ENCODE data around the gene PAQR3.

- TF ChIP-seq POLR2A (IDR thresholded peaks at IDR 0.05) (no peak), CTCF (IDR thresholded peaks at IDR 0.05) (peak; percentile 69 to 92 (median 82))
These were observed 74.7 kb downstream of the PAQR3 start for GRCh38 chr4:78864405-78865024.

Data from heart left ventricle (tissue), 13 donors.